NCI-H187 treated with DMSO at 0.1 percent for 48 hours (cell line): ENCODE measurements around the gene ESD.

Source experiments
- DNase-seq: peaks from one replicate; lab custom pipeline; 2025; lab: John Stamatoyannopoulos, UW

ESD gene

DNA sequence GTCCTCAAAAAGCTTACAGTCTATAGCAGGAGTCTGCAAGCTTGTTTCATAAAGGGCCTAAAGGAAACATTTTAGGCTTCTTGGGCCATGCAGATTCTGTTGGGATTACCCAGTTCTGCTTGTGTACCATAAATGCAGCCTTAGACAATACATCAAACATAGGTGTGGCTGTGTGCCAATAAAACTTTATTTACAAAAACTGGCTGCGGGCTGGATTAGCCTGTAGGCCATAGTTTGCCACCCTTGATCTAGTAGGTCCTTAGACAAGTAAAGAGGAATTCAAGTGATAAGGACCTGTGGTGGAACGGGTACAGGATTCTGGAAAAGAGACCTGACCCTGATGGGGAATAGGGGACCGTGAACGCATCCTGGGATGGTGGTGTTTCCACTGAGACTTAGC is 51.9 kb downstream of the ESD start:
- no peak for DNase-seq

DNA sequence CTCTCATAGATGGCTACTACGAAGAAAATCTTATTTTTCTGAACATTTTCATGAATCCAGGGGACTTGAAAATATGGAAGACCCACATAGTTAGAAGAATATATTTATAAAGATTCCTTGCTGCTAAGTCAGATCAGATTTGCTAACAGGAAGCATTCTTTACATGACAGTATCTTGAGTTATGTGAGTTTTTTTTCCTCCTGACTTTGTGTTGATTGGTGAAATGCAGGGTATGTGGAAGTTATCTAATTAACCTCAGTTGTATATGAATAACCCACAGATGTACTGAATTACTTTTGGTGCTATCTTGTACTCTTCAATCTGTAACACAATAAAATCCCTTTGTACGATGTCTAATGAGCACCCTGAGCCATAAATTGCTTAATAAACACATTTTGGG is 53.8 kb downstream of the ESD start:
- no peak for DNase-seq

DNA sequence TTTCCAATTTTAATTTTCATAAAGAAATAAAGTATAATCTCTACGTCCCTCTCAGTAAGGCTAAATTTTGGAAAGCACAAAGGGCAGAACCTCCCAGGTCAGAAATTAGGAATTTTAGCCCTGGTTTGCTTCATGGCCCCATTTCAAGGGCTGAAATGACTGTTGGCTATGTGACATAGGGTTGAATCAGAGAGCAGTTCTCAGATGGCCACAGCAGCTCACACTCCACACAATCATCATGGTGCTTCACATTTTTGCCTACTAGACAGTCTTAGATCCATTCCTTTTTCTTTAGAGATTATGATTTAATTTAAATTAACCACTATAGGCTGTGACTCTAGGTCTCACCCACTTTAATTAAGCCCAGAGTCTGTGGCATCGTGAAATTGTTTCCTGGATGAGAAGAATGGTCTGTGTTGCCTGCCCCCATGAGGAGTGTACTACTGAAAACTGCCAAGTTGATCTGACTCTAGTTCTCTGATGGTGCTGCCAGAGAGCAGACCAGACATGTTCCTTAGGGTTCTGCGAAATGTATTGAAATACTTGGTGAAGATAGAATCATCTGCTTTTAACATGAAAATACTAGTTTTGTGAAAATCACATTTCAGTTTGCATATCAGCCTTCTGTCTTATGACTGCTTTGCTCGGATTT is 57.4 kb downstream of the ESD start:
- no peak for DNase-seq

- no peak for DNase-seq
These were observed 58.2 kb downstream of the ESD start for GRCh38 chr13:46738766-46739165.

- DNase-seq: no peak
These were observed 58.9 kb downstream of the ESD start for GRCh38 chr13:46738055-46738454.

DNA sequence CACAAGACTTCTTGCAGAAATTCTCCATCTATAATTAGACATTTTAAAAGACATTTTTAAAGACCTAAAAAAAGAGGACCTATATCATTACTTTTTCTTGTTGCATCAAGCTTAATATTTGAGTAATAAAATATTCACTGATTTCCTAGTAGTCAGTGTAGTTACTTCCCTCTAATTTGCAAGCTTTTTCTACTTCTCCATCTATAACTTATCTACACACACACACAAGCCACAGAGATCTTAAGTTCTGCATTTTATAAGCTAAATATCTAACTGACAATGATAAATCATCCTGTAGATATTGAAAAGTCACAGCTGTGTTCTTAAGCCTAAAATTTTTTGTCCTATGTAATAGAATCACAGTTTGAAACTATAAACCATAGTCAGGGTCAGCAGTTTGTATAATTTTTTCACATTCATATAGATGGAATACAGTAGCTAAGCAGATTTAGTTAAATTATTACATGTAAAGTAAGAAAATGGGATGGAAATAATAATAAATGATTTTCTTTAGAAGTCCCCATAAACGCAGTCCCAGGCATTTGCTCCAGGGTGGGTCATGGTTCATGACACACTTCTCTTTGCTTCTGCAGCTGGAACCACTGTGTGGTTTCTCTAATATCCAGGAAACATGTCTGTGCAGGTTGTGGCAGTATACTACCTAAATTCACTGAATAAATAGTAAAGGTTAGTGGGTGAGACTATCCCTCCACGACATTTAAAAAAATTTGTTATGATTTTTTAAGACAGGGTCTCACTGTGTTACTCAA is 60.2 kb downstream of the ESD start:
- no peak for DNase-seq

- DNase-seq: no peak
These were observed 61.5 kb downstream of the ESD start for GRCh38 chr13:46735425-46735824.

DNA sequence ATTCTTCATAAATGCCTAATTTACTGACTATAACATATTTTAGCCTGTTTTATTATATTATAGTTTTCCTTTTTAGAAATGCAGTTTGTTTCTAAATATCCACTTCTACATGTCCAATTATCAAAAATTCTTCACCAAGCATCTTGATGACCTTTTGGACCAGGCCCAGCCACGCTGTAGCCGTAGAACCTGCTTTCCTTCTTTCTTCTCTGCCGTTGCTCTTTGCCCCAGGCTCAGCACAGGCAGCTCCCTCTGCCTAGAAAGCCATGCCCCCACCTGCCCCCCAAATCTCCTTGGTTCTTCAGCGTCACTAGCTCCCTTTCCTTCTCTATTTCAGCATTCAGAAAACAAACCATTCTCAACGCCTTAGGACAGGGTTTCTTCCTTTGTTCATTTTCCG is 65.4 kb downstream of the ESD start:
- DNase-seq: no peak

- DNase-seq: no peak
These were observed 68.2 kb downstream of the ESD start for GRCh38 chr13:46728777-46729176.

DNA sequence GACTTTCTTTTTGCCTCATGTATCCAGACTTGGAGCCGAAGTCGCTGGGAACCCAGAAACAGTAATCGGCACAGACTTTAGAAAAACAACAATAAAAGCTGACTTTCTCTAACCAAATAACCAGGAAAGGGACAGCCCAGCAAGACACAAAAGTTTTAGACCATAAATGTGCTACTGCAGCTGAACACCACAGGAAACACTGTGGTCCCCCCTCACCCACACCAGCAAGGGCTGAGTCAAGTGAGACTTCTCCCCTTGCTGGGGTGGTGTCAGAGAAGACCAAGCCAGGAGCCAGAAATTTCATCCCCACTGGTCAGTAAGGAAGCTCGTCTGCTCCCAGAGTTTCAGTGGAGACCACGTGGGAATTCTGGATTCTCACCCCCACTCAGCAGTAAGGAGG is 70.6 kb downstream of the ESD start:
- DNase-seq: no peak
